H4 (cell line): ENCODE measurements around the gene CAPN15. TPM values are rescaled to one million over a fixed set of nuclear protein-coding genes. Genes with fewer than 3 reads are reported as not detected.
"Not testable (repeated sequence)": the region's sequence is repeated elsewhere in the genome, so short reads cannot be mapped to it uniquely, and the experiment has no call there.

Source experiments
- DNase-seq: peaks from one replicate; pipeline ENCODE4 v3.0.0-alpha.2; 2015; ENCODE audit warnings: low spot score
- total RNA-seq: library from RNA; depleted of rRNA; stranded (reverse); fragments of >200 nt; shearing (Covaris generic); gene quantifications from 2 replicates; pipeline ENCODE4 v1.2.3, GENCODE V29; 2014

Gene CAPN15
- total RNA-seq, 1 experiment from 2014 or later = 4.4 TPM

DNA sequence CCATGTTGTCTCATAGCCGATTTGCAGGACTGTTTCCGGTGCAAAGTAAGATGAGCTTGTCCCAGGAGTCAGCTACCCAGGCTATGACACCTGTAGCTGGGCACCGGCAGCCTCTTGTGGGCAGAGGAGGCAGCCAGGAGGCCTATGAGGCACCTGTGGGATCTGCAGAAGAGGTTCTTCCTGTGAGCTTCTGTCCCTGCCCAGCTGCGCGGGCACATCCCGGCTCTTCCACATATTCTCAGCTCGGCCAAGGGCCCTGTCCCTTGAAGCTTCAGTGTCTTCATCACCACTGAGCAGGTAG is 21.3 kb upstream of the CAPN15 start:
- DNase-seq = no peak

DNA sequence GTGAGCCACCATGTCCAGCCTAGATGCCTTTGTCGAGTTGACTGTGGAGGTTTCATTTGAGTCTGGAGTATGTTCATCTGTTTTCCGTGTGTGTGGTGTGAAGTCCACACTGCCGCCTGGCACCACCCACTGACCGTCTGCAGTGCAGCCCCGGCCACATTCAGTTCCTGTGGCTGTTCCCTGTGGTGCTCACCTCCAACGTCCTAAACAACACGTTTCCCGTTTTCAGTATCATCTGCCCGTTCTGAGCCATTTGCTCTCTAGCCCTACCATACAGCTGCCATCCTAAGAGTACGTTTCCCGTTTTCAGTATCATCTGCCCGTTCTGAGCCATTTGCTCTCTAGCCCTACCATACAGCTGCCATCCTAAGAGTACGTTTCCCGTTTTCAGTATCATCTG is 20.0 kb upstream of the CAPN15 start:
- DNase-seq = not testable (repeated sequence)

DNA sequence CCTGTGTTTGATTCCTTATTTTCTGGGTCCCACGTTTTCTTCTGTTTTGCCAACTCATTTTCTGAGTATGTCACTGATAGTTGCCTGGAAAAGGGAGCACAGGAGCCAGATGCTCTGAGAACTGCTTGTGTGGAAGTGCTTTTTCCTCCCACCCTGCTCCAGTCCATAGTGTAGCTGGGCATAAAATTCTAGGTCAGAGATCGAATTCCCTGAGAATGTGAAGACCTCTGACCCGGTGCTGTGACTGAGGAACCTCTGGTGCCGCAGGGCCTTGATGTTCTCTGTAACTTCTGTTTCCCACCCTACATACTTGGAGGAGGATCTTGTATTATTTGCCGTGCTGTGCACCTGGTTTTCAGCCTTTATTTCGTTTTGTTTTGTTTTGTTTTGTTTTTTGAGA is 19.5 kb upstream of the CAPN15 start:
- DNase-seq = no peak

DNA sequence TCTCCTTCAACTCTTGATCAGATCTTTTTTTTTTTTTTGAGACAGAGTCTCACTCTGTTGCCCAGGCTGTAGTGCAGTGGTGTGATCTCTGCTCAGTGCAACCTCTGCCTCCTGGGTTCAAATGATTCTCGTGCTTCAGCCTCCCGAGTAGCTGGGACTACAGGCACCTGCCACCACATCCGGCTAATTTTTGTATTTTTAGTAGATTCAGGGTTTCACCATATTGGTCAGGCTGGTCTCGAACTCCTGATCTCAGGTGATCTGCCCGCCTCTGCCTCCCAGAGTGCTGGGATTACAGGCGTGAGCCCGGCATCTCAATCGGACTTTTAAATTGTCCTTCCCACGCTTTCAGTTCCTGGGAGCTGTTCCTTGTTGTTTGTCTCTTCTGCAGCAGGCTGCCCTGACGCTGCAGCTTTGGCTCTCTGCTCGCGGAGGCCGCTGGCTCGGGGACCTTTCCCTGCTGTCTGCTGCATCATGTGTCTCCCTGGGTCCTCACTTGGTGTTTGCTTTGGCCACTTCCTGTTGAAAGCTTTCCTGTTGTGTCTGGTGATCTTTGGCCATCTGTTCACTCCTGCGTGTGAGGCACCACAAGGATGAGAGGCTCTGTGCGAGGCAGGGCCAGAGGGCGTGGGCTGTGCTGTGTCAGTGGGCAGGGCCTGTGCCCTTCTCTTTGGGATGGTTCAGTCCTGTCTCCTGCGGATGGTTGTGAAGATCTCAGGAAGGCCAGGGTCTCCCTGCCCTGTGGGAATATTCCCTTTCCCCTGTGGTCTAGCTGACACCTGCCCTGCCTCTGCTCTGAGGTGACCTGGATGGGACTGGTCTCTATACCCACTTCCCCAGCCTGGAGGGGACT is 18.4 kb upstream of the CAPN15 start:
- no peak for DNase-seq

DNA sequence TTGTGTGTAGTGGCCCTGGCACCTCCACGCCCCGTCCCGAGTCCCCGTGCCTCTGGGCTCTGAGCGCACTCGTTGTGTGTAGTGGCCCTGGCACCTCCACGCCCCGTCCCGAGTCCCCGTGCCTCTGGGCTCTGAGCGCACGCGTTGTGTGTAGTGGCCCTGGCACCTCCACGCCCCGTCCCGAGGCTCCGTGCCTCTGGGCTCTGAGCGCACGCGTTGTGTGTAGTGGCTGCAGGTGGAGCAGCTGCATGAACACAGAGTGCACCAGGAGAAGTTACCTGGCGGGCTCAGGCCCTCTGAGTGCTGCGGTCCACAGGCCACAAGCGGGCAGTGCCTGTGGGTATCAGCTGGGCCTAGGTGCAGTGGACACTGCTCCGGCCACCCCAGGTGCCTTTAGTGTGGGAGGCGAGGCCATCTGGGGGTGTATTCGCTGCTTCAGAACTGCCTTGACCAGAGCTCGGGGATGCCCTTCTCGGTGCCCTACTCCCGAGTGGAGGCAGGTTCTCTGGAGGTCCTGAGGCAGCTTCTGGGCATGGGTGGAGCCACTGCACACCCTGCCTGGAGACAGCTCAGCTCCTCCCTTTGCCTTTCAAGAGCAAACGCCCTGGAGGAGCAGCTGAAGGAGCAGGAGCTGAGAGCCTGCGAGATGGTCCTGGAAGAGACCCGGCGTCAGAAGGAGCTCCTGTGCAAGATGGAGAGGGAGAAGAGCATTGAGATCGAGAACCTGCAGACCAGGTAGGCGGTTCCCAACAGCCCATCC is 17.3 kb upstream of the CAPN15 start:
- DNase-seq = no peak

DNA sequence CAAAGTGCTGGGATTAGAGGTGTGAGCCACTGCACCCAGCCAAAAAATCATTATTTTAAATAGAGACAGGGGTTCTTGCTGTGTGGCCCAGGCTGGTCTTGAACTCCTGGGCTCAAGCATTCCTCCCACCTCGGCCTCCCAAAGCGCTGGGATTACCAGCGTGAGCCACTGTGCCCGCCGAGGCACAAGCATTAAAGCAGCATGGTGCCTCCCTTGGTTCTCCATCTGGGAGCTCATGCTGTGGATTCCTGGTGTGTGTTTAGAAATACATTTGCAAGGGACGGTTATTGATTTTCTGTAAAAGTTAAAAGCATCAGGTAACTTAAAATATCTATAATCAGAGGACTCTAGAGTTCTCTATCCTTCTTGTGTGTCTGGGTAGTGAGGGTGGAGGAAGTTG is 14.7 kb upstream of the CAPN15 start:
- no peak for DNase-seq

DNA sequence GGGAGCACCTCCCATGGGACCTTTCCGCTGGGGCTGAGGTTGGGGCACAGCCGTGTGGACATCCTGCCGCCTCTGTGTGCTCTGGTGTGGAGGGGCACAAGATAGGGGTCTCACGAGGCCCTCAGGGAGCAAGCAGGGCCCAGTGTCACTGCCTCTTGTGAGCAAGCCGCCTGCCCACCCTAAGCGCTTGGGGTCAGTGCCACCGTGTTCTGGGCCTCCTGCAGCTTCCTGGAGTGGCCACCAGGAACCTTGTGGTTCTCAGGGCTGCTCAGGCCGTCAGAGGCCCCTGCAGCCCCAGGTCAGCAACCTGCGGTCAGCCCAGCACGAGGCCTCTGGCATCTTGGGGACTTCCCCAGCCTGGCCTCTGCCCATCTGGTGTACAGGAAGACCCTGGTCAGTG is 13.6 kb upstream of the CAPN15 start:
- DNase-seq = no peak

DNA sequence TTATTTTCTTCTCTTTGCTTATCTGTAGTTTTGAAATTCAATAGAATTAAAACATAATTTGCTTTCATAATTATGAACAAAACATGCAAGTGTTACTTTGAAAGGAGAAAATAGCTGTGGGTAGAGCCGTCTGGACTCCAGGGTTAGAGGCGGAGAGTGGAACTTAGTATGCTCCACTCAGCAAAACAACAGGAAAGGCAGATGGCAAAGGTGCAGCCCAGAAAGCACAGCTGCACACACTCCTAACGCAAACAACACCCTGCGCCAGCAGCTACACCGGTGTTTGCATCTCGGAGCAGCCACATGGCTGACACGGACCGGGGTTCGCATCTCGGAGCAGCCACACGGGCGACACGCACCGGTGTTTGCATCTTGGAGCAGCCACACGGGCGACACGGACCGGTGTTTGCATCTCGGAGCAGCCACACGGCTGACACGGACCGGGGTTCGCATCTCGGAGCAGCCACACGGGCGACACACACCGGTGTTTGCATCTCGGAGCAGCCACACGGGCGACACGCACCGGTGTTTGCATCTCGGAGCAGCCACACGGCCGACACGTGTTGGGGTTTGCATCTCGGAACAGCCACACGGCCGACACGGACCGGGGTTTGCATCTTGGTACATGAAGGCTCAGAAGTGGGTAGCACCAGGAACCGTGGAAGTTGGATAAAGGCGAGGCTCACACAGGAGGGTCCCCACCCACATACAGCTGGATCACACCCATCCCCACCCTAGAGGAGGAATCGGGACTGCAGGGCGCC is 12.2 kb upstream of the CAPN15 start:
- no peak for DNase-seq

DNA sequence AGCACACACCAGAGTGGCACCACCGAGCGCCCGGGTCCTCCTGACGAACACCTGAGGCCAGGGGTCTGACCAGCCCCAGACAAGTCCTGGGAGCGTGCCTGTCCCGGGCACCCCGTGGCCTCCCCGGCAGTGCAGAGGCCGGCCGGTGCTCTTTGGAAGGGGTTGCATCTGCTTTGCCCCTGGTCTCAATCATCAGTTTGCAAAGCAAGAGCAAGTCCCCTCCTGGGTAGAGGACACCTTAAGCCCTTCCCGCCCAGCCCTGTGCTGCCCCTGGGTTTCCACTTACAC is 11.6 kb upstream of the CAPN15 start:
- no peak for DNase-seq

DNA sequence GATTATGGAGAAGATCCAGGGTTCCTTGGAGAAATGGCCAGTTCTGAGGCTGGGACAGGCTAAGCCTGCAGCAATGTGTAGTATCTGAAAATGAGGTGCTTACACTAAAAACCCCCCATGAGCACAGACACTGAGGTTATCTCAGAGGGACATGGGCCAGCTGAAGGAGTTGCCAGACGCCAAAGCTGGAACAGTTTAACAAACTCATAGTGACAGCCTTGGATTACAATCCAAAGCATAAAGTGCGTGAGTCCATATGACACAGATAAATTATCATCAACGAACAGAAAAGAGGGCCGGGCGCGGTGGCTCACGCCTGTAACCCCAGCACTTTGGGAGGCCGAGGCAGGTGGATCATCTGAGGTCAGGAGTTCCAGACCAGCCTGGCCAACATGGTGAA is 11.2 kb upstream of the CAPN15 start:
- no peak for DNase-seq

DNA sequence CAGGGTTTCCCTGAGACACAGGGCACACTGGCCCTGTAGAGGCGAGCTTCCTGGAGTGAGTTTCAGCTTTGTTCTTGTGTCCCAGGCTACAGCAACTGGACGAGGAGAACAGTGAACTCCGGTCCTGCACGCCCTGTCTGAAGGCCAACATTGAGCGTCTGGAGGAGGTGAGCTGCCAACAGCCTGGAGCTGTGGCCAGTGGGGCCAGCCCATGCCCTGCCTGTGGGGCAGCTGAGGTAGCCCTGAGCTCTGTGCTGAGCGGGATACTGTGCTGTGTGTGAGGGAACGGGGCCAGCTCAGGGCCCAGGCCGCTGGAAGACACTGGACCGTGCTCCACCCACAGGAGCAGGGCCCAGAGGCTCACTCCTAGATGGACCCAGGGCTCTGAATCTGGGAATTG is 8.7 kb upstream of the CAPN15 start:
- DNase-seq = no peak

DNA sequence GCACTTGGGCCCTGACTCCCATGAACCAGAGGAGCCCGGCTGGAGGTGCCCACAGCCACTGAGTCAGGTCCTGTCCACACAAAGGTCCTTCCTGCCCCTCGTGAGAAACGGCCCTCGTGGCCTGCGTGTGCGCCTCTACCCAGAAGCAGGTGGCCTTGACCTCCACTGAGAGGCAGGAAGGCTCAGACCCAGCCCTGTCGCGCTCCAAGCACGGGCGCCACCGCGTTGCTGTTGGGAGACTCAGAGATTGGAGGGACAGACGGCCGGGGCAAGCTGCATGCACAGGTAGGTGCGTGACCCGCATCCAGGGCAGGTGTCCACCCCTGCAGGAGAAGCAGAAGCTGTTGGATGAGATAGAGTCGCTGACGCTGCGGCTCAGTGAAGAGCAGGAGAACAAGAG is 8.1 kb upstream of the CAPN15 start:
- DNase-seq = no peak

DNA sequence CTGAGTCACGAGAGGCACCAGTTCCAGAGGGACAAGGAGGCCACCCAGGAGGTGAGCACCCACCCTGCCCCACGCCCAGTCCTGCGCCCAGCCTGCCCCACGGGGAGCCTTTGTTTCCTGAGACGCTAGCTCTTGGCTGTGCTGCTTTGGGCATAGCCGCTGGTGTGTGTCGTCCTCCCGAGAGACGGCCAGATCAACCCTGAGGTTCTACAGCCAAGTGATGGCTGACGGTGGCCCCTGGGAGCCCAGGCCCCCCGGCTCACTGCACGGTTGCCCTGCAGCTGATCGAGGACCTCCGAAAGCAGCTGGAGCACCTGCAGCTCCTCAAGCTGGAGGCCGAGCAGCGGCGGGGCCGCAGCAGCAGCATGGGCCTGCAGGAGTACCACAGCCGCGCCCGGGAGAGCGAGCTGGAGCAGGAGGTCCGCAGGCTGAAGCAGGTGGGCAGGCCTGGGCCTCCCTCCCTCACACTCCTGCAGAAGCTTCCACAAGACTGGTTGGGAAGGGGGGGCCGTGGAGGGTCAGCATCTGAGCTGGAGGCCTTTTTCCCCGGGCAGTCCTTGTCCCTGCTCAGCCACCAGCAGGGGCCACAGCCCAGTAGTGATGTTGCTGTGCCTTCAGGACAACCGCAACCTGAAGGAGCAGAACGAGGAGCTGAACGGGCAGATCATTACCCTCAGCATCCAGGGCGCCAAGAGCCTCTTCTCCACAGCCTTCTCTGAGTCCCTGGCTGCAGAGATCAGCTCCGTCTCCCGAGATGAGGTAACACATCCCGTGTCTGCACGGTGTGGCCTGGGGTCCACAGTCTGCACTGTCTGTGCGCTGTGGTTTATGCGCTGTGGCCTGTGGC is 7.4 kb upstream of the CAPN15 start:
- no peak for DNase-seq

DNA sequence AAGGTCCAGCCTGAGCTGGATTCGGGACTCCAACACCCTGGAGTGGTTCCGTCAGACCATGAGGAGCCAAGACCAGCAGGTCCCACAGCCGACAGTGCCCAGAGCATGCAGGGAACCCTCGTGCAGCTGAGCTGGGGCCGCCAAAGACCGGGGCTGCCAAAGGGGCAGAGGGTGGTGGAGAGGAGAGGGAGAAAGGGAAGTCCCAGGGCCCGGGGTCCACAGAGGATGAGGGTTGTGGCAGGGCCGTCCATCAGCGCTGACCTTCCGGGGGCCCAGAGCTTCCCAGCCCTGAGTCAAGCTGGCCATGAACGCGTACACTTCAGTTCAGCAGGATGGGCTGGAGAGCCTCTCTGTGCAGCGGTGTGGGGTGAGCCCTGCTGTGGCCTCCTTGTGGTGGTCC is 6.7 kb upstream of the CAPN15 start:
- DNase-seq = no peak

DNA sequence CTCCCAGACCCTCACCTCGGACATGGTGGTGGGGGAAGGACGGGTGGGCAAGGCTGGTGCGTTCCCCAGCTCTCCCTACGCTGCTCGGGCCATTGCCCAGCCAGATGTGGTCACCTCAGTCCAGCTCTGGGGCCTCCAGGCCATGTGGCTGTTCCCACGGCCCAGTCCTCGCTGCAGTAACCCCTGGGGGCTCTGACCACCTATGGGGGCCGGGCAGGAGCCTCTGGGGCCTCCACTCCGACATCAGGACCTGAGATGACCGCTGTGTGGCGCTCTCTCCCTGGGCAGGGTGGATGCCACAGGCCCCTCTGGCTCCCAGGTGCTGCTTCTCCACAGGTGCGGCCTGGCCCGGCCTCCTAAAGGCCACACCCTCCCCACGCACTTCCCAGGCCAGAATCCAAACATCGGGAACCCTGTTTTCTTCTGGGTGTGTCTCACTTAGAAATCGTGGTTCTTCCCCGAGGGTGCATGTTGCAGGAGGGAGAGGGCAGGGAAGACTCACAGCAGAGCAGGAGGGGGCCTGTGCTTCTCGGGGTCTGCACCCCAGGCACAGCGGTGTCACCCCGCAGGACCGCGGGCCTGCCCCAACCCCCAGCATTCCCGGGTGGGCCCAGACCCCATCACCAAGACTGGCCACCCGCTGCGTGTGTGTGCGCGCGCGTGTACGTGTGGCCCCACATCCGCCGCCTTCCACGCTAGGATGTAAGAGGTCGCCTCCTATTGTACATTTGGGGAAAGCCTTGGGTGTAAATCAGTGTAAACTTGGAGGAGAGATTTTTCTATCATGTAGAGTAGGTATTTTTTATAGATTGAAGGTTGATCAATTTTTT is 5.9 kb upstream of the CAPN15 start:
- DNase-seq = no peak

DNA sequence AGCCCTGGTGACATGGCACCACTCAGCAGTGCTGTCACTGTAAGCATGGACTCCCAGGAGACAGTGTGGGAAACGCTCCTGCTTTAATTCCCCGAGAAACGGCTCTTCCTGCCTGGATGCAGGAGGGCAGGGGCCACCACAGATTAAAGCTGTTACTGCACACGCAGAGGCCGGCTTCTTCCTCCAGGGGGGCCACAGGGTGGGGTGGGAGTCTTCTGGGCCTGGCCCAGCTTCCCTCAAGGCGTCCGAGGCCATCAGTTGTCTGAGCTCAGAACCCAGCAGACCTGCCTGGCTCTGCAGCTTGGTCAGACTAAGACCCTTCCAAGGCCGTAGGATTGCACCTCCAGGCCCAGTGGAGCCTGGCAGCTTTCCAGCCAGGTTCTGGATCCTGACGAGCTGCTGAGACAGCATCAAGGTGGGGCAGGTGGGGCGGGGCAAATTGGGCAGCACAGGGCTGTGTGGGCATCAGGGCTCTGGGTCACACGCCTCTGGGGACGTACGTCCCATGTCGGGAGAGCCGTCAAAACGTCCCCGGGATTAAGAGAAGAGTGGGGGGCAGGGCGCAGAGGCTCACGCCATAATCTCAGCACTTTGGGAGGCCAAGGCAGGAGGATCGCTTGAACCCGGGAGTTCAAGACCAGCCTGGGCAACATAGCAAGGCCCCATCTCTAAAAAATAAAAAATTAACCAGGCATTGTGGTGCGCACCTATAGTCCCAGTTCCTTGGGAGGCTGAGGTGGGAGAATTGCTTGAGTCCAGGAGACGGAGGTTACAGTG is 5.0 kb upstream of the CAPN15 start:
- DNase-seq = no peak

DNA sequence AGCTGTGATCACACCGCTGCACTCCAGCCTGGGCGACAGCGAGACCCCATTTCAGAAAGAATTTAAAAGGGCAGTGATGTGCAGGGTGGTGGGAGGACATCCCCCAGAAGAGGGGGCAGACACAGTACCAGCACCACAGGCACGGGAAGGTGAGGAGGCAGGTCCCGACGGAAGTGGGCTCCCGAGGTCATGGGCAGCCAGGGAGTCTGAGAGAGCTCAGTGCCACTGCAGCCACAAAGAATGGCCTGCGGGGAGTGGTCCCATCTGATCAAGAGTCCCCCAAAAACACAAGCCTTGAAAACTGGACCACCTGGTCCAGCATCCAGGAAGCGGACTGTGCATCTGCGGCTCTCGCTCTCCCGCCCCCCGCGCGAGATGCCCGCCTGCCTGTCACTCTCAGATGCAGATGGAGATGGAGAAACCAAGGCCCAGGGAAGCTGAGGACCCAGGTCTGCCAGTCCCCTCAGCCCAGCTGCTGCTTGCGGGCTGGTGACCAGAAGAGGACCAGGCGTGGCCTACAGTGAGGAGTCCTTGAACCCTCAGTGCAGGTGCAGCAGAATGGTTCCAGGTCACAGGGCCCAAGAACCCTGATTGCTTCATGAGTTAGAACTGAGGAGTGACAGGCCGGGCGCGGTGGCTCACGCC is 4.3 kb upstream of the CAPN15 start:
- DNase-seq = no peak

DNA sequence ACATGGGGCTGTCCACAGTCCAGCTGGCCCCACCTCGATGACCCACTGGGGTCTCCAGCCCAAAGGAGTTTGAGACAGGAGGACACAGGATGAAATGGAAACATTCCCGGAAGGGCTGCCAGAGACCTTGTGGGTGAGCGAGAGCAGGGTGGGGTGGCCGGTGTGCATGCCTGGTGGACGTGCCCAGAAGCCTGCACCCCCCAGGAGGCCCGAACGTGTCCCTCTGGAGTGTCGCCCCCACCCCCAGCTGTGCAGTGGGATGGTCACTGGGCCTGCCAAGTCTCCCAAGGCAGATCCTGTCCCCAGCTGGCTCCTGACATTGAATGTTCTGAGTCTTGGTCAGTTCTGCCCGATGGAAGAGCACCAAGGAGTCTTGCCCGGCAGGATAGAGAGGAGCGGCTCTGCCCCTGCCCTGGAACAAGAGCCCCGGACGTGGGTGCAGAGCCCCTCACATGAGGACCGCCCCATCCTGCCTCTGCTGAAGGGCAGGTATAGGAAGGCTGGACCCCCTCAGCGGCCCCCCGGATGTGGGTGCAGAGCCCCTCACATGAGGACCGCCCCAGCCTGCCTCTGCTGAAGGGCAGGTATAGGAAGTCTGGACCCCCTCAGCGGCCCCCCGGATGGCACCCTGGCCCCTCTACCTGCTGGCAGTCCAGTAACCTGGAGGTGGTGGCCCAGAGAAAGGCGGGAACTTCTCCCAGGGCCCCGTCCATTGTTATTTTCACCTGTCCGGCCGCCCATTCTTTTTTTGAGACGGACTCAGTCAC is 3.1 kb upstream of the CAPN15 start:
- DNase-seq = no peak

DNA sequence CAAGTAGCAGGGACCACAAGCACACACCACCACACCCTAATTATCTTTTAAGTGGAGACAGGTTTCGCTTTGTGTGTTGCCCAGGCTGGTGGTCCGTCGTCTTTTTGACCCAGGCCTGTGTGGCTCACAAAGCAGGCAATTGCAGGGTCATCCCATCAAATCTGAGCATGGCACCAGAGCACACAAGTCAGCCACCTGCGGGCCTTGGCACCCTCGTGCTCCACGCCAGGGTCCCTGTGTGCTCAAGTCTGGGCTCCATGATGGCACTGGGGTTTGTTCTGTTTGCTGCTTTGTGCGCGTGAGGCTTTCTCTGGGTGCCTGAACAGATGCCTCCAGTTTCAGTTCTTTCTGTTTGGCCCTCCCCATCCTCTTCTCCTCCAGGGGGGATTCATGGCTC is 2.4 kb upstream of the CAPN15 start:
- DNase-seq = no peak
